A673 (cell line): ENCODE results near the gene KCNK2. TPM values are rescaled to one million over a fixed set of nuclear protein-coding genes. Genes with fewer than 3 reads are reported as not detected.

Experiments used
- BruUV-seq: library from RNA; stranded (reverse); fragments of 400-500 nt; replicated peaks from 2 replicates; lab custom pipeline; 2021; lab: Mats Ljungman, UMichigan
- CTCF ChIA-PET: fragments of 300-600 bp; sonication (Branson Sonifier 250); formaldehyde crosslinking; loops from one replicate; lab custom pipeline; 2022; ENCODE audit warnings: antibody characterized with exemption; lab: Charles Lee
- POLR2A ChIA-PET: fragments of 300-600 bp; sonication (Branson Sonifier 250); formaldehyde crosslinking; loops from one replicate; lab custom pipeline; 2022; ENCODE audit warnings: antibody characterized with exemption; ENCODE audit not compliant: low non-redundant PET; lab: Charles Lee
- DNase-seq: peaks from one replicate; pipeline ENCODE4 v3.0.0-alpha.2; 2015; ENCODE audit warnings: low spot score
- H3K27ac ChIP-seq: fragments of 200-600 bp; sonication (generic); 2 replicates; pipeline ENCODE4 v1.5.1; 2016; ENCODE audit warnings: mixed run types, low read depth, mild to moderate bottlenecking, mixed read lengths, antibody characterized with exemption, low read length; ENCODE audit not compliant: poor library complexity, severe bottlenecking
- H3K27me3 ChIP-seq: fragments of 200-600 bp; sonication (generic); replicated peaks from 2 replicates; pipeline ENCODE4 v1.6.1; 2017; ENCODE audit warnings: mixed run types, low read depth, mild to moderate bottlenecking, mixed read lengths, antibody characterized with exemption, low read length; ENCODE audit not compliant: insufficient read depth, poor library complexity
- H3K36me3 ChIP-seq: fragments of 200-600 bp; sonication (generic); 2 replicates; pipeline ENCODE4 v1.6.1; 2016; ENCODE audit warnings: mixed run types, mild to moderate bottlenecking, mixed read lengths, antibody characterized with exemption, low read length; ENCODE audit not compliant: insufficient read depth, poor library complexity, severe bottlenecking
- H3K4me1 ChIP-seq: fragments of 200-600 bp; sonication (generic); 2 replicates; pipeline ENCODE4 v1.6.1; 2017; ENCODE audit warnings: mixed run types, mild to moderate bottlenecking, mixed read lengths, antibody characterized with exemption, low read length; ENCODE audit not compliant: insufficient read depth, poor library complexity, severe bottlenecking
- H3K4me3 ChIP-seq: fragments of 200-600 bp; sonication (generic); 2 replicates; pipeline ENCODE4 v1.5.1; 2016; ENCODE audit warnings: low read depth, mixed run types, mild to moderate bottlenecking, mixed read lengths, low read length; ENCODE audit not compliant: poor library complexity, severe bottlenecking
- H3K9me3 ChIP-seq: fragments of 200-600 bp; sonication (generic); 2 replicates; pipeline ENCODE4 v1.6.1; 2016; ENCODE audit warnings: mixed run types, low read depth, mild to moderate bottlenecking, mixed read lengths, antibody characterized with exemption, low read length; ENCODE audit not compliant: poor library complexity, severe bottlenecking
- CTCF ChIP-seq: fragments of 300-800, 200-600 bp; sonication (generic); conservative IDR thresholded peaks from 2 replicates; pipeline ENCODE4 v1.5.1; 2017; ENCODE audit warnings: low read depth, mild to moderate bottlenecking, antibody characterized with exemption, low read length, moderate library complexity, mixed read lengths
- EZH2 ChIP-seq: fragments of 200-600 bp; sonication (generic); IDR thresholded peaks from 2 replicates; pipeline ENCODE4 v1.6.1; 2017; ENCODE audit warnings: borderline replicate concordance, low read depth, mild to moderate bottlenecking, mixed read lengths, antibody characterized with exemption, low read length; ENCODE audit not compliant: poor library complexity, severe bottlenecking
- intact Hi-C: fragments of 100-400 bp; cut with micrococcal nuclease; formaldehyde crosslinking; loops from one replicate; pipeline ENCODE4 v1.10.0; 2022; ENCODE audit not compliant: unreplicated experiment
- total RNA-seq: library from RNA; stranded (reverse); gene quantifications from 2 replicates; pipeline ENCODE4 v1.2.3, GENCODE V29; 2021

The KCNK2 gene
- total RNA-seq, 1 experiment from 2014 or later: not detected

- intact Hi-C loops: no loop called here
- CTCF ChIA-PET: no interaction called here
- POLR2A ChIA-PET: no interaction called here
- DNase-seq: no peak
- BruUV-seq: no TSS peak
- Histone ChIP-seq H3K4me3 (no peak overlapping the region), H3K27me3 (no peaks in the 10 kb centered on the region), H3K9me3 (no peaks in the 10 kb centered on the region), H3K27ac (no peak overlapping the region), H3K36me3 (no peaks in the 10 kb centered on the region), H3K4me1 (no peaks in the 10 kb centered on the region)
- TF ChIP-seq CTCF: no peak
- no peak for TF ChIP-seq EZH2
These were observed 49.6 kb downstream of the KCNK2 start for GRCh38 chr1:215132156-215132555.

GRCh38 chr1:215133532-215133931 lies 51.0 kb downstream of the KCNK2 start:
- BruUV-seq: no TSS peak
- Histone ChIP-seq H3K9me3 (no peaks in the 10 kb centered on the region), H3K27ac (no peak overlapping the region), H3K27me3 (no peaks in the 10 kb centered on the region), H3K4me3 (no peak overlapping the region), H3K36me3 (no peaks in the 10 kb centered on the region), H3K4me1 (no peaks in the 10 kb centered on the region)
- TF ChIP-seq CTCF: no peak
- no peak for TF ChIP-seq EZH2
- intact Hi-C loops: no loop called here
- CTCF ChIA-PET: no interaction called here
- DNase-seq: no peak
- POLR2A ChIA-PET: no interaction called here

GRCh38 chr1:215137985-215138384 lies 55.4 kb downstream of the KCNK2 start:
- Histone ChIP-seq H3K27me3 (no peaks in the 10 kb centered on the region), H3K36me3 (no peaks in the 10 kb centered on the region), H3K27ac (no peak overlapping the region), H3K4me3 (no peak overlapping the region), H3K9me3 (peaks cover 8% of the 10 kb centered on the region), H3K4me1 (no peaks in the 10 kb centered on the region)
- no TSS peak for BruUV-seq
- ChIA-PET CTCF (no interaction called here), POLR2A (no interaction called here)
- no peak for DNase-seq
- TF ChIP-seq CTCF (no peak), EZH2 (no peak)
- intact Hi-C loops: no loop called here
